Stomach smooth muscle (tissue), 2 donors: Measurements from ENCODE around the gene PNMA1.

ENCODE experiments used
- H3K27ac ChIP-seq: one replicate; pipeline ENCODE4 v1.7.0; 2013; ENCODE audit warnings: mild to moderate bottlenecking, low read length, inconsistent platforms
- H3K27me3 ChIP-seq, 2 donors: one replicate each; pipeline ENCODE4 v1.7.0; 2013; ENCODE audit warnings: low read length in 2 of 2; ENCODE audit not compliant: insufficient read depth in 2 of 2, control insufficient read depth in 1 of 2
- H3K36me3 ChIP-seq, 2 donors: one replicate each; pipeline ENCODE4 v1.7.0; 2013; ENCODE audit warnings: low read length in 2 of 2; ENCODE audit not compliant: control insufficient read depth in 2 of 2, insufficient read depth in 2 of 2
- H3K4me1 ChIP-seq: one replicate; pipeline ENCODE4 v1.7.0; 2013; ENCODE audit warnings: low read length; ENCODE audit not compliant: control insufficient read depth, insufficient read depth
- H3K4me3 ChIP-seq, 2 donors: one replicate each; pipeline ENCODE4 v1.7.0; 2013; ENCODE audit warnings: low read length in 2 of 2
- H3K9ac ChIP-seq, 2 donors: one replicate each; pipeline ENCODE4 v1.7.0; 2013; ENCODE audit warnings: low read length in 2 of 2, mild to moderate bottlenecking in 1 of 2
- H3K9me3 ChIP-seq, 2 donors: one replicate each; pipeline ENCODE4 v1.7.0; 2013; ENCODE audit warnings: low read length in 2 of 2; ENCODE audit not compliant: control insufficient read depth in 2 of 2
- donor health status: healthy.
- donor health status: Pancreatic carcinoma.

The PNMA1 gene

DNA sequence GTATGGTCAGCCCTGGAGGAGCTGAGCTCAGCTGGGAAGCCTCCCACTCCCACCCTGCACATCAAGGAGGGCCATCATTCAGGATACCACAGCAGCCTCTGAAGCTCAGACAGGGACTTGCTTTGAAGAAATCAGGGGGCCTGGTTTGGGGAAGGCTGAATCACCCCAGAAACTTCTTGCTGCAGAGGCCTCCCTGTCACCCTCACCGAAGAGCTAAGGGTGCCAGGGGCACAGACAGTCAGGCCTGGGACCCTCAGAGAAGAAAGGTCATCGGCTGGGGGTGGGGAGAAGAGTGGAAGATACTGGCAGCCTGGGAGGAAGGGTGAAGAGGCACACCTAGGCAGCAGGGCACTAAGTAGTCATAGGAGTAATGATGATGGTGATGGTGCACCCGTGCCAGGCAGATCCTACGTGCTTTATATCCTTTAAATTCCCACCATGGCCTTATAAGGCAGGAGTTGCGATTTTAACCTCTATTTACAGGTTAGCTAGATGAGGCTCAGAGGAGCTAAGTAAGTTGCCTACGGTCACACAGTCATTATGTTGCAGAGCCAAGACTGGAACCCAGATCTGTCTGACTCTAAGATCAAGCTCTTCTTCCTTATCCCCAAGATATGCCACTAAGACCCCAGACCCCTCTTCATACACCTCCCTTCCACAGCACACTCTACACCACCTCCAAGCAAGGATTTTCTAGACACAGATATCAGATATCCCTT, 28.5 kb upstream of the PNMA1 start:
- Histone ChIP-seq H3K27me3 (no peaks in the 10 kb centered on the region), H3K4me1 (peaks cover 95% of the 10 kb centered on the region), H3K27ac (peak overlapping the region; percentile 85), H3K4me3 (peak overlapping the region; percentile 21 to 63), H3K9me3 (no peaks in the 10 kb centered on the region), H3K9ac (peak overlapping the region; percentile 45 to 58), H3K36me3 (peaks cover 9 to 18% of the 10 kb centered on the region in 2 donors)

DNA sequence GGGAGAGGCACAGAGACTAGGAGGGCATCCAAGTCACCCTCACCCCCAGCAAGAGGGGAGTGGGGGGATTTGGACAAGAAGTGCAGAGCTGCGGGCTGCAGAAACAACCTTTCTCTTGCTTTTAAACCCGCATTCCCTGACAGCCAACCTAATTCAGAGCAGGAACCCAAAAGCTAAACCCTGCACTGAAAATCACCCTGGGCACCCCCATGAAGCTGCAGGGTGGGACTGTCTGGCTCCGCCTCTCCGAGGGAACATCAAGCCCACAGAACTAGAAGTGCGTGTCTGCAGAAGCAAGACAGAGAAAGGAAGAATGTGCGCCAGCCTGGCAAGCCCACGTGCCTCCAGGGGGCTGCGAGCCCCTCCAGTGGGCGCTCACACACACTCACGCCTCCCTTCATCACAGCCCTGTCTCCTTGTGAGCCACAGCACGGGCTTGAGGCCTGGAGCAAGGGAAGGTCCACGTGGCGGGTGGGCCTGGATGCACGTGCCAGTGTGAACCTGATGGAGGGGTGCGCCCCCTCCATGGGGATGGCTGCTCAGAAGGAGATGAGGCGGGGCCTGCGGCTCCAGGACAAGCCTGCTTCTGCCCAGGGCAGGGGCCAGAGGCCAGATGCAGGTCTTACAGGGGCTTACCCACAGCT, 27.8 kb upstream of the PNMA1 start:
- H3K9ac ChIP-seq: peak overlapping the region; percentile 45 to 58
- H3K4me1 ChIP-seq: peaks cover 89% of the 10 kb centered on the region
- peak overlapping the region; percentile 21 to 63 for H3K4me3 ChIP-seq
- peaks cover 12 to 22% of the 10 kb centered on the region in 2 donors for H3K36me3 ChIP-seq
- no peaks in the 10 kb centered on the region for H3K27me3 ChIP-seq
- H3K9me3 ChIP-seq: no peaks in the 10 kb centered on the region
- peak overlapping the region; percentile 85 for H3K27ac ChIP-seq

DNA sequence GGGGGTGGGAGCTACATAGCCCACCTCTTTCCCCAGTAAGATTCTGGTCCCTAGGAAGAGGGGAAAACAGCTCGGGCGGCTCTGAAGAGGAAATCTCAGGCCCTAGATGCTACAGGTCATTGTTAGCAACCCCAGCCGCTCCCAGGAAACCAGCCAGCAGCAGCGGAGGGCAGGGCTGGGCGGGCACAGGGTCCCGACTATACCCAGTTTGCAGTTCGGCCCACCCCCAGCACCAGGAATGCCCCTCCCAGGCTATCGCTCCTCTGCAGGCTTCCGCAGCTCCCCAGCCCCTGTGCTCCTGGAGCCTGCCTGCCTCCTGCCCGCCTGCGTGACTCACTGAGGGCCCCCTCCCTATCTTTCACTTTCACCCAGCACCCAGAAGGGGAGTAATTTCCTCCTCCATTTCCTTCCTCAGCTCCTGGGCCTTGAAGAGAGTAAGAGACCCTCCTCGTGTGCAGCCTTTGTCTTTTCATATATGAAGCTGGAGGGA, 27.2 kb upstream of the PNMA1 start:
- H3K4me1 ChIP-seq: peaks cover 83% of the 10 kb centered on the region
- H3K36me3 ChIP-seq: peaks cover 16 to 28% of the 10 kb centered on the region in 2 donors
- H3K9me3 ChIP-seq: no peaks in the 10 kb centered on the region
- H3K27me3 ChIP-seq: no peaks in the 10 kb centered on the region
- H3K9ac ChIP-seq: peak overlapping the region; percentile 45 to 58
- peak overlapping the region; percentile 34 to 63 for H3K4me3 ChIP-seq
- H3K27ac ChIP-seq: peak overlapping the region; percentile 85

DNA sequence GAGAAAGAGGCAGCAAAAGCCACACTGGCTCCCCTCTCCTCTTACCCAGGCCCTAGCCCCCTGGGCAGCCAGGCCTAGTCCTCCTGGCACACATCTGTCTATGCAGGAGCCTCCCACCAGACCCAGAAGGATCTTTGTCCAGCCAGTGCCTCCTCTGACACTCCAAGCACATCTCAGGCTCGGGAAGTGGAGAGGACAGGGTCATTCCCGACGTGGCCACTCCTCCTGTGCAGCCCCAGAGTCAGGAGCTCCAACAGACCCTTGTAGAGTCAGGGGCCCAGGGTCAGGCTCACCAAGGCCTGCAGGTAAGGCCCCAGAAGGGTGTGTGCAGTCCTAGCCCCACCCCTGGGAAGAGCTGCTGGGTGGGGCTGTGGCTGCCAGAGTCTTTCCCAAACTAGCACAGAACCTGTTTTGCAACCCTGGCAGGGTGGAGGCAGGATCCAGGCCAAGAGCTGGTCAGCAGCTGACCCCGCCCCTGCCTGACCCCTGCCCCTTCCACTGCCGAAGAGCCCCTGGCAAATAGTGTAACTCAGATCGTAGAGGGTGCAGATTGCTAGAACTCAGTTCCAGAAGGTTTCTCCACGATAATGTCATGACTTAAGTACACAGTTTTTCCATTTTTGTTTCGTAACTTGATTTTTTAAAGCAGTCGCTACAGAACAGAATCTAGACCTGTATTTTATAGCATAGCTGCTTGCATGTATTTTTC, 26.6 kb upstream of the PNMA1 start:
- Histone ChIP-seq H3K27me3 (no peaks in the 10 kb centered on the region), H3K36me3 (peaks cover 16 to 28% of the 10 kb centered on the region in 2 donors), H3K27ac (peak overlapping the region; percentile 85), H3K9me3 (no peaks in the 10 kb centered on the region), H3K4me1 (peaks cover 77% of the 10 kb centered on the region), H3K9ac (peak overlapping the region; percentile 45 to 64), H3K4me3 (peak overlapping the region; percentile 34 to 63)

DNA sequence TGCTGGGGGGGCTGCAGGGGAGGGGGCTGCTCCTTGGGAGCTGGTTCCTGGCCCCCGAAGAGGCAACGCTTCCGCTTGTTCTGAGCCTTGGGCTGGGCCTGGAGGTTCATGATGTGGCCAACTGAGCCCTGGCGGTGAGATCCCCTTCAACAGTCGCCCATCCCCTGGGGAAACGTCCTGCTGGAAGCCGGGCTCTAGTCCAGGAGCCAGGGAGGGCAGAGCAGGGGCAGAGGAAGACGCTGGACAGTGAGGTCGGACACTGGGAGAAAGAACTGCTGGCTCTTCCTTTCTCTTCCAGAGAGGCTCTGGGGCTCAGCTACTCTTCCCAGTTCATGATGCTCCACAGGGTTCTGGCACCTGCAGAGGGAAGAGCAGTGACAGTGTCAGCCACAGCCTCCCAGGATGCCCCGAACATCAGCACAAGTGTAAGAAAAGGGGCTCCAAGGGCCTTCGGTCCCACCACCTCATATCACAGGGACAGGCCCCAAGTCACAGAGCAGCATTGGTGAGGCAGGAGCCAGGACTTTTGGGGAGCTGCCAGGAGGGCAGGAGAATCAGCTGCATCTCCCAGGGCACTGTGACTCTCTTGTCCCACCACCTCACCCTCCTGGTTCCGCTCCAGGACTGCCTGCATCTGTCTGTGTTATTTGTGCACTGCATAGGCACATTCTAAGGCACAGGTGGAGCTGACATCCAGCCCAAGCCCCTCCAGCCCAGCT, 25.9 kb upstream of the PNMA1 start:
- peak overlapping the region; percentile 85 for H3K27ac ChIP-seq
- peaks cover 20 to 31% of the 10 kb centered on the region in 2 donors for H3K36me3 ChIP-seq
- peak overlapping the region; percentile 45 to 64 for H3K9ac ChIP-seq
- H3K4me1 ChIP-seq: peaks cover 69% of the 10 kb centered on the region
- peak overlapping the region in 1 of 2 donors; percentile 63 for H3K4me3 ChIP-seq
- no peaks in the 10 kb centered on the region for H3K27me3 ChIP-seq
- no peaks in the 10 kb centered on the region for H3K9me3 ChIP-seq

DNA sequence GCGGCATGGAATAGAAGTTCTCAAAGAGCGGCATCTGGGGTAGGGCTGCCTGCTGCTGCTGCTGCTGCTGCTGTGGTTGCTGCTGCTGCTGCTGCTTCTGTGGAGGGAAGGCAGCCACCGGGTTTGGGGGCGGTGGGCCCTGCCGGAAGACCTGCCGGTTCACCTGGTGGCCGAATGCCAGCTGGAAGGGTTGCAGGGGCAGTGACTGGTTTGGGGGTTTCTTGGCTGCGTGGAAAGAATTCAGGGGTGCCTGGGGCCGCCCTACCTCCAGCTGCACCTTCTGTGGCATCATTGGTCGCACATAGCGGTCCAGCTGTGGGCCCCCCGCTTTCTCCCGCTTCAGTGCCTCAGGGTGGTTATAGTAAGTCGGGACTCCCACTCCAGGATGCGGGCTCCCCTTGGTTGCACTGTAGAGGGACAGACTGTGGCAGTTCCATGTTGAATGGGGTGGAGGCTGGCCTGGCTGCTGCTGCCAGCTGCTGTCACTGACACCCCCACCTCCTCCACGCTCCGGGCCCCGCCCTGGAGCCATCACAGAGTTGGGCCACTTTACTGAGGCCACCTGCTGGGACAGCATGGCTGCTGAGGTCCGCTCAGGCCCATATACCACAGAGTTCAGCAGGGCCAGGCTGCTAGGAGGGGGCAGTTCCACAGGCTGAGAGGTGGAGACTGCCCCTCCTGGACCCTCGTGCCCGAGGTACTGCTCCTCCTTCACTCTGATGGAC, 25.2 kb upstream of the PNMA1 start:
- H3K27me3 ChIP-seq: no peaks in the 10 kb centered on the region
- no peak overlapping the region for H3K4me3 ChIP-seq
- peaks cover 62% of the 10 kb centered on the region for H3K4me1 ChIP-seq
- H3K36me3 ChIP-seq: peaks cover 20 to 38% of the 10 kb centered on the region in 2 donors
- H3K27ac ChIP-seq: peak overlapping the region; percentile 85
- H3K9me3 ChIP-seq: no peaks in the 10 kb centered on the region
- H3K9ac ChIP-seq: peak overlapping the region in 1 of 2 donors; percentile 45

DNA sequence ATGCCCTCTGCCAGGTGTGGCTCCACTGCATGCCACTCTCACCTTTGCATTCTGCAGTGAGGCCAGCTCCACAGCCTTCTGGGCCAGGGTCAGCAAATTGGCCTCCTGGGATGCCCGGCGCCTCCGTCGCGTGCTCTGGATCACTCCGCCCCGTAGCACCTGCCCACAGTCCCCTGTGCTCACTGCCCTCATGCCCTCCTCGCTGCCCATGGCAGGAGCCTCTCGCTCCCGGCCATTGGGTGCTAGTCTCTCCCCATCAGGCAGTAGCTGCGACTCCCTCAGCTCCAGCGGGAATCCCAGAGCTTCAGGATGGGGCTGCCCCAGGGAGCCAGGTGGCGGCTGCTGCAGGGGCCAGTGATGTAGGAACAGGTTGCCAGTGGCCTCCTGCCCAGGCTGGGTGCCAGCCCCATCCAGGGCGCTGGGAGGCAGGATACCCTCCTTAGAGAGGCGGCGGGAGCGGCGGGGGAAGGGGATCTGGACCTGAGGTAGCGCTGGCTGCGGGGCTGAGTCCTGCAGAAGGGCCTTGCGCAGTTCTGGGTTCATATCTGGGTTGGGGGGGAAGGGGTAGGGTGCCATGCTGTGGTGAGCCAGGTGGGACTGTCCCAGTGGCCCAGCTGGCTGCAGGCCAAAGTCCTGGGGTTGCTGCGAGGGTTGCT, 24.5 kb upstream of the PNMA1 start:
- Histone ChIP-seq H3K27ac (peak overlapping the region; percentile 85), H3K36me3 (peaks cover 20 to 40% of the 10 kb centered on the region in 2 donors), H3K4me1 (peaks cover 55% of the 10 kb centered on the region)

DNA sequence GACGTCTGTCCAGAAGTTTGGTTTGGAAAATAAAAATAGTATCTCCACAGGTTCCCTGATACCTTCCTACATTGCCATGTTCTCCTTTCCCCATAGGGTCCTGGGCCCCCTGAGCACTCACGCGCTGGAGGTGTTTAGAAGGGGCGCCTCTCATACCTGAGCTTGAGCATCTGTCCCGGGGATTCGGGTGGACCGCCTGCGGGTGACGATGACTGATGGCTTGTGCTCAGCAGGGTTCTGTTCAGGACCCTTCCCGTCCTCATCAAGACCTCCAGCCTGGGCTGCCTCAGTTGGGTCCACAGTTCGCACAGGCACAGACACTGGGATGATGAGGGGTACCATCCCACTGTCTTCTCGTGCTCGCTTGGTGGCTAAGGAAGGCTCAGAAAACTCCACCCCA, 22.7 kb upstream of the PNMA1 start:
- Histone ChIP-seq H3K9ac (no peak overlapping the region), H3K27ac (peak overlapping the region; percentile 46), H3K36me3 (peaks cover 20 to 40% of the 10 kb centered on the region in 2 donors)

More for the DNA sequence above, 24.5 kb upstream of the PNMA1 start:
- no peaks in the 10 kb centered on the region for H3K27me3 ChIP-seq
- H3K9me3 ChIP-seq: no peaks in the 10 kb centered on the region
- peak overlapping the region in 1 of 2 donors; percentile 29 for H3K9ac ChIP-seq
- no peak overlapping the region for H3K4me3 ChIP-seq

DNA sequence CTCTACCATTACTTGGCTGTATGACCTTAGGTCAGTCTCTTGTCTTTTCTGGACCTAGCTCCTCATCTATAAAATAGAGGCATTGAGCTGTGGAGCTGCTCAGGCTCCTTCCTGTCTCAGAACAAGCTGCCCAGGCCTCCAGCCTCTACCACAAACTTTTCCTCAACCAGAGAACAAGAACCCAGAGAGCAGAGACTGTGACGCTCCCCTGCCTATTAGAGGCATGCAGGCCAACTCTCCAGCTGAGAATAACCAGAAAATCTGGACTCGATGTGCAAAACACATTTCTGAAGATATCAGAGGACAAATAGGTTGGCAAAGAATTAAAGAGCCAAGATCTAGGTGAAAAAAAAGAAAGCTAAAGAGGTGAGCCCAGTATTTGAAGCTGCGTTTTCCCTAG, 17.8 kb upstream of the PNMA1 start:
- H3K4me1 ChIP-seq: peaks cover 37% of the 10 kb centered on the region
- no peaks in the 10 kb centered on the region for H3K9me3 ChIP-seq
- H3K9ac ChIP-seq: peak overlapping the region in 1 of 2 donors; percentile 31
- H3K27me3 ChIP-seq: no peaks in the 10 kb centered on the region
- peak overlapping the region; percentile 81 for H3K27ac ChIP-seq
- peaks cover 25 to 36% of the 10 kb centered on the region in 2 donors for H3K36me3 ChIP-seq
- H3K4me3 ChIP-seq: no peak overlapping the region

More for the DNA sequence above, 22.7 kb upstream of the PNMA1 start:
- Histone ChIP-seq H3K9me3 (no peaks in the 10 kb centered on the region), H3K27me3 (no peaks in the 10 kb centered on the region), H3K4me3 (no peak overlapping the region), H3K4me1 (peaks cover 42% of the 10 kb centered on the region)
